Measurements from ENCODE around the gene WNT9B. TPM values are rescaled to one million over a fixed set of nuclear protein-coding genes. Genes with fewer than 3 reads are reported as not detected.

WNT9B gene
- total and polyA plus RNA-seq, 9 of the 15 experiments (the other 6 are each of a cell fraction or from before 2014, with no cell fraction given), result not detected

- no peak overlapping the region for H3K4me2 ChIP-seq (ENCODE audit: insufficient read depth, low read length)
- H3K9me3 ChIP-seq (replicated peaks; ENCODE audit: control insufficient read depth, insufficient read depth, low read depth, low read length), result no peaks in the 10 kb centered on the region
- no peak overlapping the region for H3K9ac ChIP-seq (ENCODE audit: insufficient read depth in 1 of 2, low read depth in 2 of 2, low read length in 2 of 2)
- no peaks in the 10 kb centered on the region for H3K9me1 ChIP-seq (ENCODE audit: control insufficient read depth, insufficient read depth, low read length)
- ChIA-PET CTCF (ENCODE audit: low intra/inter-chr PET ratio) (no interaction called here), POLR2A (interaction anchor here (0.7 kb wide), 1 partner anchor 26 kb away, joined by 3 read pairs; no protein-coding TSS in a partner anchor)
- H3K27ac ChIP-seq (ENCODE audit: extremely low read depth, low read depth, low read length), result no peak overlapping the region
- H3K4me1 ChIP-seq (replicated peaks in 1 of 2; ENCODE audit: control insufficient read depth in 2 of 2, insufficient read depth in 2 of 2, low read length in 2 of 2), result no peaks in the 10 kb centered on the region; a peak in 1 of 5 replicates
- no peak overlapping the region for H2AFZ ChIP-seq (ENCODE audit: low read depth, low read length)
- in situ Hi-C loops (cut with MboI) (no loop called here), intact Hi-C loops (cut with micrococcal nuclease) (no loop called here)
- no peaks in the 10 kb centered on the region for H3K36me3 ChIP-seq (ENCODE audit: control insufficient read depth, insufficient read depth, low read length)
- no peak for ATAC-seq
- TF ChIP-seq ZNF354B (CRISPR knock-in tag; IDR thresholded peaks at IDR 0.05) (no peak), E2F1 (CRISPR knock-in tag; IDR thresholded peaks at IDR 0.05) (no peak), PRPF4 (IDR thresholded peaks at IDR 0.05; ENCODE audit: insufficient read depth, low read depth, low read length, poor library complexity, severe bottlenecking) (no peak), BRD9 (IDR thresholded peaks at IDR 0.05; ENCODE audit: low read depth, partially characterized antibody) (no peak), CCNT2 (IDR thresholded peaks at IDR 0.05; ENCODE audit: borderline replicate concordance, extremely low read depth, insufficient read length, low read depth, low read length) (no peak), ZZZ3 (IDR thresholded peaks at IDR 0.05) (no peak), KHSRP (IDR thresholded peaks at IDR 0.05) (no peak), MXD1 (CRISPR knock-in tag; IDR thresholded peaks at IDR 0.05; ENCODE audit: borderline replicate concordance, poor library complexity, severe bottlenecking) (no peak), ILK (tag; IDR thresholded peaks at IDR 0.05; ENCODE audit: borderline replicate concordance, low read depth) (no peak)
- no peaks in the 10 kb centered on the region for H4K20me1 ChIP-seq (replicated peaks; ENCODE audit: control insufficient read depth, insufficient read depth, low read length)
- no peak overlapping the region for H3K4me3 ChIP-seq
- peaks cover 12 to 16% of the 10 kb centered on the region in 2 experiments; a peak in 3 of 5 replicates for H3K27me3 ChIP-seq (ENCODE audit: control insufficient read depth in 2 of 2, insufficient read depth in 2 of 2, low read length in 2 of 2)
- no peak for FAIRE-seq
- H3K79me2 ChIP-seq (ENCODE audit: control insufficient read depth, insufficient read depth, low read length), result no peaks in the 10 kb centered on the region
- BruUV-seq (replicated peaks), result no TSS peak
- DNase-seq (ENCODE audit: extremely low read depth in 1 of 4, low spot score in 3 of 4), result no peak
Observed at GRCh38 chr17:46917041-46917440, 65.7 kb downstream of the WNT9B start.

Measured in K562 (cell line).